Measurements from ENCODE around the gene DENND4C. TPM values are rescaled to one million over a fixed set of nuclear protein-coding genes. Genes with fewer than 3 reads are reported as not detected.
"Not testable (repeated sequence)": the region's sequence is repeated elsewhere in the genome, so short reads cannot be mapped to it uniquely, and the experiment has no call there.

Gene DENND4C
- total RNA-seq, 2 experiments from 2014 or later: 37.6 to 42.7 TPM

GRCh38 chr9:19411316-19411715 is 180.8 kb downstream of the DENND4C start:
- no peaks in the 10 kb centered on the region for H3K9me3 Mint-ChIP-seq
- ChIA-PET POLR2A (no interaction called here), CTCF (interaction anchor here (1.7 kb wide), 1 partner anchor 47 kb away, joined by 7 read pairs; no protein-coding TSS in a partner anchor)
- H3K4me3 Mint-ChIP-seq: no peak overlapping the region
- H3K36me3 Mint-ChIP-seq (ENCODE audit: low read depth): no peaks in the 10 kb centered on the region
- H3K27me3 Mint-ChIP-seq: peaks cover 2% of the 10 kb centered on the region
- H3K27ac Mint-ChIP-seq: no peak overlapping the region
- H3K4me1 Mint-ChIP-seq: peaks cover 19% of the 10 kb centered on the region
- no peak for DNase-seq

GRCh38 chr9:19413456-19413855 is 183.0 kb downstream of the DENND4C start:
- H3K9me3 Mint-ChIP-seq; DNase-seq; H3K27ac Mint-ChIP-seq; POLR2A ChIA-PET; H3K36me3 Mint-ChIP-seq (ENCODE audit: low read depth); H3K27me3 Mint-ChIP-seq; H3K4me3 Mint-ChIP-seq: not testable (repeated sequence)
- CTCF ChIA-PET: interaction anchor here (1.2 kb wide), 1 partner anchor 51 kb away, joined by 3 read pairs; no protein-coding TSS in a partner anchor
- H3K4me1 Mint-ChIP-seq: peaks cover 14% of the 10 kb centered on the region

DNA sequence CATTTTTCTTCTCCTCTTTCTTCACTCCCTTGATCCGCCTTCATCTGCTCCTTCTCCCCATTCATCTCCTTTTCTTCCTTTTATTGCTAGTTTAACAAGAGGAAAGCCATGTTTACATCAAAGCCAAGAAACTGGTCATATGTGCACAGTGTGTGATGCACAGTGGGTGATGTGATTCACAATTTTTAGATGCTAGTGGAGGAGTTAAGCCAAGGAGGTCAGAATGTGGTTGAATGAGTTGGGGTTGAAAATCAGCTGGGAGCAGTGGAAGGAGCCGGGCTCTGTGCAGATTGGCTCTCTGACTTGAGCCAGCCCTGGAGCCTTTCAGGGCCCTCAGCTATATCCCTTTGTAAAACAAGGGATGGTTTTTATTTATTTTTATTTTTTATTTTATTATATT is 185.7 kb downstream of the DENND4C start:
- no peaks in the 10 kb centered on the region for H3K9me3 Mint-ChIP-seq
- peaks cover 2% of the 10 kb centered on the region for H3K4me1 Mint-ChIP-seq
- H3K36me3 Mint-ChIP-seq (ENCODE audit: low read depth): no peaks in the 10 kb centered on the region
- H3K27me3 Mint-ChIP-seq: no peaks in the 10 kb centered on the region
- ChIA-PET POLR2A (no interaction called here), CTCF (no interaction called here)
- H3K27ac Mint-ChIP-seq: no peak overlapping the region
- DNase-seq: no peak
- no peak overlapping the region for H3K4me3 Mint-ChIP-seq

GRCh38 chr9:19420877-19421276 is 190.4 kb downstream of the DENND4C start:
- no peaks in the 10 kb centered on the region for H3K4me1 Mint-ChIP-seq
- ChIA-PET CTCF (interaction anchor here (1.1 kb wide), 2 partner anchors 9 to 18 kb away, joined by 3 to 4 read pairs; no protein-coding TSS in a partner anchor), POLR2A (no interaction called here)
- H3K4me3 Mint-ChIP-seq: no peak overlapping the region
- H3K27me3 Mint-ChIP-seq: no peaks in the 10 kb centered on the region
- H3K27ac Mint-ChIP-seq: no peak overlapping the region
- no peak for DNase-seq
- H3K36me3 Mint-ChIP-seq (ENCODE audit: low read depth): no peaks in the 10 kb centered on the region
- H3K9me3 Mint-ChIP-seq: no peaks in the 10 kb centered on the region

Other genes with a start within 250 kb of the DENND4C start
- gene SAXO1, start 197.5 kb upstream of the DENND4C start, total RNA-seq: under 1 TPM in 1 of 2 experiments, not detected in 1; 0.10 TPM
- 10 to 100 TPM; 45.5 to 46.6 TPM for gene RRAGA, start 181.3 kb upstream of the DENND4C start, total RNA-seq
- 10 to 100 TPM; 25.0 to 26.2 TPM for gene HAUS6, start 127.8 kb upstream of the DENND4C start, total RNA-seq
- gene PLIN2, start 103.2 kb upstream of the DENND4C start, total RNA-seq: 10 to 100 TPM; 55.4 to 60.4 TPM
- gene RPS6, start 149.5 kb downstream of the DENND4C start, total RNA-seq: 1,000 to 10,000 TPM; 2,423 to 2,654 TPM
- gene ACER2, start 178.3 kb downstream of the DENND4C start, total RNA-seq: 1 to 10 TPM; 3.3 to 3.6 TPM

All from activated CD4-positive, alpha-beta T cell treated with anti-CD3 and anti-CD28 coated beads, Interleukin-2, amount 10 ng/mL, durations not matched to agents 7 days and 5 days (primary cell).